Panc1 (cell line): Measurements from ENCODE around the gene INIP.

Source experiments
- CTCF ChIP-seq: fragments of 450-650 bp; IDR thresholded peaks from 2 replicates; pipeline ENCODE4 v1.5.1; 2017; ENCODE audit warnings: mild to moderate bottlenecking
- POLR2AphosphoS5 ChIP-seq: IDR thresholded peaks from 2 replicates; pipeline ENCODE4 v1.6.1; 2012; ENCODE audit warnings: mild to moderate bottlenecking, low read depth, low read length, moderate library complexity
- SIN3A ChIP-seq: IDR thresholded peaks from 2 replicates; pipeline ENCODE4 v1.6.1; 2012; ENCODE audit warnings: low read depth, mild to moderate bottlenecking, low read length, moderate library complexity, borderline replicate concordance; ENCODE audit not compliant: insufficient read depth

GRCh38 chr9:112669326-112669725 is 48.6 kb downstream of the INIP start:
- TF ChIP-seq CTCF (no peak), POLR2AphosphoS5 (no peak), SIN3A (no peak)
